Right ventricle myocardium inferior (tissue), 1 donor: ENCODE measurements around the gene CYP2C9. TPM values are rescaled to one million over a fixed set of nuclear protein-coding genes. Genes with fewer than 3 reads are reported as not detected.
"Not testable (repeated sequence)": the region's sequence is repeated elsewhere in the genome, so short reads cannot be mapped to it uniquely, and the experiment has no call there.

Experiments used
- ATAC-seq: fragments of 200-7000 bp; cut with Tn5 transposase; one replicate; pipeline ENCODE4 v1.9.1; 2020; ENCODE audit warnings: mild to moderate bottlenecking, moderate library complexity
- DNase-seq: peaks from one replicate; pipeline ENCODE4 v3.0.0; 2021; ENCODE audit errors: missing footprints
- intact Hi-C: fragments of 100-400 bp; cut with DNase I; formaldehyde crosslinking; loops from one replicate; pipeline ENCODE4 v1.11.0; 2022
- long read RNA-seq: library from polyadenylated mRNA; unstranded; transcript quantifications from one replicate; pipeline ENCODE4 v2.0.0, GENCODE V29; 2021
- total RNA-seq: library from RNA; stranded (reverse); fragmentation: NEBNext Ultra II Directional; extraction: Animal tissue kit (Norgen Biotek cat#: 25700); gene quantifications from one replicate; pipeline ENCODE4 v1.2.1, GENCODE V29; 2021
- donor health status: DM: no; HTN: yes; CAD: no; lungs with severe emphysema.

Gene CYP2C9
- total RNA-seq, result not detected
- long read RNA-seq, result 0 reads

DNA sequence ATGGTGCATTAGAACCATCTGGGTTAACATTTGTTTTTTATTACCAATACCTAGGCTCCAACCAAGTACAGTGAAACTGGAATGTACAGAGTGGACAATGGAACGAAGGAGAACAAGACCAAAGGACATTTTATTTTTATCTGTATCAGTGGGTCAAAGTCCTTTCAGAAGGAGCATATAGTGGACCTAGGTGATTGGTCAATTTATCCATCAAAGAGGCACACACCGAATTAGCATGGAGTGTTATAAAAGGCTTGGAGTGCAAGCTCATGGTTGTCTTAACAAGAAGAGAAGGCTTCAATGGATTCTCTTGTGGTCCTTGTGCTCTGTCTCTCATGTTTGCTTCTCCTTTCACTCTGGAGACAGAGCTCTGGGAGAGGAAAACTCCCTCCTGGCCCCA is at the start of gene CYP2C9:
TSS of gene CYP2C9 (plus strand) at position 276 of the 400 bp plus-strand sequence. CDS start at position 301, 25 bp downstream.
- intact Hi-C loops, result no loop called here
- no peak for ATAC-seq
- DNase-seq, result no peak

DNA sequence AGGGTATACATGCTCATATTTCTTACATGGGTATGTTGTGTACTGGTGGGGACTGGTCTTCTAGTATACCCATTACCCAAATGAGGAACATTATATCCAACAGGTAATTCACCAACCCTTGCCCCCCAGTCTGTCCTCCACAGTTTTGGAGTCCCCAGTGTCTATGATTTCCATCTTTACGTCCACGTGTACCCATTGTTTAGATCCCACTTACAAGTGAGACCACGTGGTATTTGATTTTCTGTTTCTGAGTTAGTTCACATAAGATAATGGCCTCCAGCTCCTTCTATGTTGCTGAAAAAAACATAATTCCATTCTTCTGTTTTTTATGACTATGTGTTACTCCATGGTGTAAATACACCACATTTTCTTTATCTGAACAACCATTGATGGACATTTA is 49.3 kb upstream of the CYP2C9 start:
- intact Hi-C loops, result no loop called here
- DNase-seq, result no peak
- ATAC-seq, result no peak

DNA sequence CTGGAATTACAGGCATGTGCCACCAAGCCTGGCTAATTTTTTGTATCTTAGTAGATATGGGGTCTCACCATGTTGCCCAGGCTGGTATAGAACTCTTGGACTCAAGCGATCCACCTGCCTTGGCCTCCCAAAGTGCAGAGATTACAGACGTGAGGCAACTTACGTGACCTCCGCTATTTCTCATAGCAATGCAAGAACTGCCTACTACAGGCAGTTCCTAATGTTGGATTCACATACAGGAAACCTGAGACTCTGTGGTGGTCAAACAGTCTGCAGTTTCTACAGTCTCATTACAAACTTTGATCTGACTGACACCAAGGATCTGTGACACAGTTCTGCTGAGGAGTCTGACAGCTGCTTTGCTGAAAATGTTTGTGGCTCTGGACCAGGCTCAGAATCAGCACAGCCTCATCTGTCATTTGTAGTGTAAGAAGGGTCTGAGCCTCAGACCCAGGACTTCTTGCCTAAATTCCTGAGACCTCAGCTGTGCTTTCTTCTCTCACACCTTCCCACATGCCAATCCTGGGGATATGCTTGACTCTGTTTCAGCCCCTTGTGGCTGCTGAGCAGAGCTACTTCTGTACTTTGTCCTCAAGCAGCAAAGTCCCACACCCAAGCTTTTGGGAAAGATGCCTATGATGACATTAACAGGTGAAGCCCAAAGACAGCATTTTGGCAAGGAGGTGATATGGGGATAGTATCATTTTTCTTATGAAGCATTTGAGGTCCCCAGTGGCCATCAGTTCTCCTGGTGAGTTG is 48.0 kb upstream of the CYP2C9 start:
- no peak for DNase-seq
- intact Hi-C loops, result no loop called here
- ATAC-seq, result no peak

DNA sequence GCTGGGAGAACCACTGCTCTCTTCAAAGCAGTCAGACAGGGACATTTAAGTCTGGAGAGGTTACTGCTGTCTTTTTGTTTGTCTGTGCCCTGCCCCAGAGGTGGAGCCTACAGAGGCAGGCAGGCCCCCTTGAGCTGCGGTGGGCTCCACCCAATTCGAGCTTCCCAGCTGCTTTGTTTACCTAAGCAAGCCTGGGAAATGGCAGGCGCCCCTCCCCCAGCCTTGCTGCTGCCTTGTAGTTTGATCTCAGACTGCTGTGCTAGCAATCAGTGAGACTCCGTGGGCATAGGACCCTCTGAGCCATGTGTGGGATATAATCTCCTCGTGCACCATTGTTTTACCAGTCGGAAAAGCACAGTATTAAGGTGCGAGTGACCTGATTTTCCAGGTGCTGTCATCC is 40.0 kb upstream of the CYP2C9 start:
- DNase-seq, ATAC-seq, intact Hi-C loops: not testable (repeated sequence)

DNA sequence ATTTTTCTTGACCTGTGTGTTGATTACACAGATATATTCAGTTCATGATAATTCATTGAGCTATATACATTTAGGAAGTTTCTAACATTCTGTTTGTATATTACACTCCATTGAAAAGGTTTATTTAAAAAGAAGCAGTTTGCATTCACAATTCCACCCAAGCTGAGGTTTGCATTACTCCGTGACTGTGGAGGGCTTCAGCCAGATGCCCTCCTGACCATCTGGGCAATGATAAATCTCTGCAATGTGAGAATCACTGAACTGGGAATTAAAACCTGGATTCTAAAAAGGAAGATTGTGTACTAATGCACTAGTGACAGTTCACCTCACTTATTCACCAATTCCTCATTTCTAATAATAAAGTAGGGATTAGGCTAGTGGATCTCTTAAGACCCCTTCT is 36.4 kb upstream of the CYP2C9 start:
- intact Hi-C loops, result no loop called here
- no peak for DNase-seq
- ATAC-seq, result no peak

DNA sequence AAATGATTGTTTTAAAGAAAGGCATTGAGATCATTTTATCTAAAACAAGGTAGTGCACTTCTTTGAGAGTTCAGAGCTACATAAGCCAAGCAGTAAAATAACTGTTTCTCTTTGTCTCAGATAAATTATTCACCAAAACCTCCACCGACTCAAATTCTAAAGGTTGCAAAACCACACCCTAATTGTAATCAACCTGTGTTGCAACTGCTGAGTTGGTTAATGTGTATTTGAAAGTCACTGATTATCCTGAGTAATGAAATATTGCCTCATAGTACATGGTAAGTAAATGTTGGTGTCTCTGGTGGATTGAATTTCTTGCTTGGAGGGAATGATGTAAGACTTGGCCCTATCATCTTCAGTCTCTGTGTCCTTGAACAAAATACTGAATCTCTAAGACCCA is 35.9 kb upstream of the CYP2C9 start:
- DNase-seq (no peak), ATAC-seq (no peak)
- intact Hi-C loops, result no loop called here

DNA sequence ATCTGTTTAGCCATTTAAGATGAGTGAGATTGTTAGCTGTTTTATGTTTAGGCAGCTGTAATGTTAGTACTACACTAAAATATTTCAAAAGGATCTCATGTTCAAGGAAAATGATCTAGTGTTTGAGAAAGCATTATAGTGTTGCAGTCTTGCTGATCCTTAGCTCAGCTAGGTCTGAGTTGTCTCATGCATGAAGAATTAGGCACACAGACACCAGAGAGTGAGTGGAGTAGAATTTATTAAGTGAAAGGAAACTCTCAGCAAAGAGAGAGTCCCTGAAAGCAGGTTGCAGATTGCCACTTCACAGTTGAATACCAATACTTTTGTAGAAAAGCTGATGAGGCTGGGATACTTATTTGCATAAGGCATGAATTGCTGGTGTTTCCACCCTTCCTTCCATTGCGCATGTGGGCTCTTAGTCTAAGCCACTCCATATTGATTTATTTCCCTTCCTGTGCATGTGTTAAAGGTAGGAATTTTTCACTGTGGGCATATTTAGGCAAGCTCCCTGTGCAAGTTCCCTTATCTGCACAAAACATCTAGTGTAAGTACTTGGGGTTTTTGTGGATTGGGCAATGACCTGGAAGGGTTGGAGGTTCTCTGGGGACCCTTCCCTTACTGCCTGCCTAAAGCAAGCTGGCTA is 33.8 kb upstream of the CYP2C9 start:
- intact Hi-C loops, ATAC-seq: not testable (repeated sequence)

DNA sequence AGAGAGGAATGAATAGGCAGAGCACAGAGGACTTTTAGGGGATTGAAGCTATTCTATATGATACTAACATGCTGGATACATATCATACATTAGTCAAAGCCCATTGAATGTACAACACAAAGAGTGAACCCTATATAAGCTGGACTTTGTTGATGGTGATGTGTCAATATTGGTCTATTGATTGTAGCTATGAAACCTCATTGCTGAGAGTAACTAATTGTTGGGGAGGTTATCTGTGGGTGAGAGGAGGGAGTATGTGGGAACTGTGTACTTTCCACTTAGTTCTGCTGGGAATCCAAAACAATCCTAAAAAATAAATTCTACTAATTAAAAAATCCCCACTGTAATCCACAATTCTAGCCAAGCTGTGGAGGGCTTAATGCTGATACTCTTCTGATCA is 22.0 kb upstream of the CYP2C9 start:
- intact Hi-C loops, result no loop called here
- DNase-seq (no peak), ATAC-seq (no peak)

More for the DNA sequence above, 33.8 kb upstream of the CYP2C9 start:
- DNase-seq, result not testable (repeated sequence)

DNA sequence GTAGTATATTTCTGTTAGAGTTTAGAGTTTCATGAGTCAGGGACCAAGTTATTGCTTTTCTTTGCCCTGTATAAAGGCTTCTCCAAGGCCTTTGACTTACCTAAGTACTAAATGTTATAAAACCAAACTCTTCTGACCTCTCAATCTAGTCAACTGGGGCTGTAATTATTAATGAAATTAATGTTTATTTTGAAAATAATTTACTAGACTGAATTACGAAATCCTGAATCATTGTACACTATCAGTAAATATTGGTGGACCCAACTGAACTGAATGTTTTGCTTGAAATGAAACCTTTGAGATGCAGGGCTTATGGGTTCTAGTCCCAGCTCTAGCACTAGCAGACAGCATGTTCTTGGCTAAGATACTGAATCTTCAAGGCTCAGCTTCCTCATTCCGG is 1.7 kb upstream of the CYP2C9 start:
- intact Hi-C loops, result no loop called here
- DNase-seq, result no peak
- no peak for ATAC-seq

DNA sequence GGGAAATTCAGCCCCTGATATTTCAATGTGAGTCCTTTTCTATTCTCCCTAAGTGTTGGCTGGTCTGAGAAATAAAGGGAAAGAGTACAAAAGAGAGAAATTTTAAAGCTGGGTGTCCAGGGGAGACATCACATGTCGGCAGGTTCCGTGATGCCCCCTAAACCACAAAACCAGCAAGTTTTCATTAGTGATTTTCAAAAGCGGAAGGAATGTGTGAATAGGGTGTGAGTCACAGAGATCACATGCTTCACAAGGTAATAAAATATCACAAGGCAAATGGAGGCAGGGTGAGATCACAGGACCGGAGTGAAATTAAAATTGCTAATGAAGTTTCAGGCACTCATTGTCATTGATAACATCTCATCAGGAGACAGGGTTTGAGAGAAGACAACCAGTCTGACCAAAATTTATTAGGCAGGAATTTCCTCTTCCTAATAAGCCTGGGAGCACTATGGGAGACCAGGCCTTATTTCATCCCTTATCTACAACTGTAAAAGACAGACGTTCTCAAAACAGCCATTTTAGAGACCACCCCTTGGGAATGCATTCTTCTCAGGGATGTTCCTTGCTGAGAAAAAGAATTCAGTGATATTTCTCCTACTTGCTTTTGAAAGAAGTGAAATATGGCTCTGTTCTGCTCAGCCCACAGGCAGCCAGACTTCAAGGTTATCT is 5.1 kb downstream of the CYP2C9 start:
- ATAC-seq, DNase-seq, intact Hi-C loops: not testable (repeated sequence)

DNA sequence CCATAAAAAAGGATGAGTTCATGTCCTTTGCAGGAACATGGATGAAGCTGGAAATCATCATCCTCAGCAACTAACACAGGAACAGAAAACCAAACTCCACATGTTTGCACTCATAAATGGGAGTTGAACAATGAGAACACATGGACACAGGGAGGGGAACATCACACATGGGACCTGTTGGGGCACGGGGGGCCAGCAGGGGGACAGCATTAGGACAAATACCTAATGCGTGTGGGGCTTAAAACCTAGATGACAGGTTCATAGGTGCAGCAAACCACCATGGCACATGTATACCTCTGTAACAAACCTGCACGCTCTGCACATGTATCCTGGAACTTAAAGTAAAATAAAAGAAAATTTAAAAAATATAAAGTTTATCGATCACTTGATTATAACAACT is 7.7 kb downstream of the CYP2C9 start:
- ATAC-seq, intact Hi-C loops, DNase-seq: not testable (repeated sequence)

DNA sequence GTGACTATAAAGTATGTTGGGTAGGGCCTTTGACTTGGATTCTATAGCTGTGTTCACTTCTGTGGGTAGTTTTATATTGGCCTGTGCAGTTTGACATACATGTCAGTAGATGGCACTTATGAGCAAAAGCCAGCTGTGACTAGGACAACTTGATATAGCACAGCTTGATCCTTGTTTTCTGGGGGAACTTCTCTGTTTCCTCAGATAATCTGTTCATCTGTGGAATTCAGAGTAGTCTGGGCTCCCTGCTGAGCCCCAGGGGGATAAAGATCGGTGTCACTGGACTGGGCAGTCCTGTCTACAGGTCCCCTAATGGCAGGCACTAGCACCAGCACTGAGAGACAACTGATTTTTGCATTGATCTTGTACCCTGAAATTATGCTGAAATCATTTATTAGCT is 25.4 kb downstream of the CYP2C9 start:
- no peak for ATAC-seq
- DNase-seq, result no peak
- intact Hi-C loops, result no loop called here

DNA sequence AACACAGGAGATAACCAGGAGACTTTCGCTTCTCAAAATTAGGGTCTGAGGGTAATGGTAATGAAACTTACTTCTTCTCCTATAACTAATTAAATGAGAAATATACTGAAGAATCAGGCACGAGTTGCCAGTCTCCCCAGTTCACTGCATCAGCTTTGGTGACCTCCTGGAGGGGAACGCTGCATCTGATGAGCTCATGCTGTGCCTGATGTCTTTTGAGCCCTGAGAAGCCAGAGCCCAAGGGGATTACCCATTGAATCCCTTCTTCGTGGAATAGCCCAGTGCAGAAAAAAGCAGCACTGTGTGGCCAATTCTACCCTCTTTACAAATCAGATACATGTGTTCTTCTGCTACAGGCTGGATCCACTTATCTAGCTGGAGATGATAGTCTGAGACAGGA is 45.1 kb downstream of the CYP2C9 start:
- no peak for ATAC-seq
- no peak for DNase-seq
- intact Hi-C loops, result no loop called here

DNA sequence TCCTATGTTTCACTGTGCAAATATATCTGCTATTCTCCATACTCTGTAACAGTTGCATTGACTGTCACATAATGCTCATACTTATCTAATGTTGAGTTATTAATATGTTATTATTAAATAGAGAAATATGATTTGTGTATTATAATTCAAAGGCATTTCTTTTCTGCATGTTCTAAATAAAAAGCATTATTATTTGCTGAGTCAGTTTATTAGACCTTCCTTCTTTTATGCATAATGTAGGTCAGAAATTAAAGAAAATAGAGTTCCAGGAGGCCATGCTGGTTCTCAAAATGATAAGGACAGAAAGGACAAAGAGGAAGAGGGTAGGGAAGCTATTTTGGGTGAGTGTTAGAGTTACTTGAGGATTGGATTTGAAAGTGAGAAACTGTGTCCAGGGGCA is 50.7 kb downstream of the CYP2C9 start:
- intact Hi-C loops, result no loop called here
- no peak for DNase-seq
- no peak for ATAC-seq

DNA sequence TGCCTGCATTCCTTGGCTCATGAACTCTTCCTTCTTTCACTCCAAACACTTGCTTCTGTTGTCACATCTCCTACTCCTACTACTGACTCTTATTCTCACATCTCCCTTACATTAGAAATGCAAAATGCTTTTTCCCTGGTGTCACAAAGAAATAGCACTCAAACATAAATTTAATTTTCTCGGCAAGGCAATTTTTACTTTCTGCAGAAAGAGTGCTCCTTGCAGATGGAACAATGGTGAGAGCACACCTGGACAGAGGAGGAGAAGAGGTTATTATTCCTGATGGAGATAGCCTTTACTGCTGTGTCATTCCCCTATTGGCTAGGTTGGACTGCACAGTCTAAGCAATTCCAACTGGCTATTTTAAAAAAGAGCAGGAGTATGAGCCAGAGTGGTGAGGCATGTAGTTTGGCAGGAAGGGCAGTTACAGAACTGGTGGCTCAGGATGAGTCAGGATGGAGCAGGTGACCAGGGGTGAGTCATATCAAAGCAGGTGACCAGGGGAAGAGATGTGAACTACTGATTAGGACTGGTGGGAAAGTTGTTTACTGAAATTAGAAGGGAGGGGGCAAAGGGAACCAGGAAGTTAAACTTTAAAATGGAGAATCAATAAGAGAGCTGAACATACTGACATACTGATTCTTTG is 52.9 kb downstream of the CYP2C9 start:
- intact Hi-C loops, result no loop called here
- ATAC-seq (no peak), DNase-seq (no peak)

DNA sequence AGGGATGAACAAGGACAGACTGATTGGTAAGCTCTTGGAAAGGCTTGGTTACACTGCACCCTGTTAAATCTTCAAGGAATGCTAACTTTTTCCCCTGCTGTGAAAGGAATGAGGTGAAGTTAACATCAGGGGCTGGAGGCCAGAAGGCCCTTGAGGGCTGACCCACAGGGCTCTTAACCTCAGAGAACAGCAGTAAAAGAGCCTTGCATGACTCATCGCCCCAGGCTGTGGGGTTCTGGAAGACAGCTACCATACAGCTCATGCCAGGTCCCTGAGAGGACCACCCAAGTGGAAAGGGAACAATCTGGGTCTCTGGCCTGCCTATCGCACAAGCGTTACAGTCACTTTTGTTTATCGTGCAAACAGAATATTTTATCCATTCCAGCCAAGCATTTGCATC is 54.4 kb downstream of the CYP2C9 start:
- no peak for DNase-seq
- intact Hi-C loops, result no loop called here
- ATAC-seq, result no peak

DNA sequence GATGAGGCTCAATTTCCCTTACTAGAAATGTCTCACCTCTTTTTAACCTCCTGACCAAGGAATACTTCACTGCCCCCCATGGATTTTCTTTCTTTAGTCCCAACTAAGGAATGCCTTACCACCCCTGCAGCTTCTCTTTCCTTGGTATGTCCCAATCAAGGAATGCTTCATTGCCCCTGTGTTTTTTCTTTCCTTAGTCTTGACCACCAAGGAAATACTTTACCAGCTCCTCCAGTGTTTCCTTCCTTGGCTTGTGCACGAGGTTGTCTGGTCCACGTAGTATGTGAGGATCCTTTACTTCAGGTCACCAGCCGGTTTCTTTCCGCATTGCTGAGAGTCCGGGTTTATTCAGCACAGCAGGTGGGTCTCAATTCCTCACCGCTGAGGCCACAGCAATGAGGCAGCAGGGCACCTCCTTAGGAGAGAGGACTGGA is 59.3 kb downstream of the CYP2C9 start:
- intact Hi-C loops, result no loop called here
- ATAC-seq (no peak), DNase-seq (peak; percentile 43)

DNA sequence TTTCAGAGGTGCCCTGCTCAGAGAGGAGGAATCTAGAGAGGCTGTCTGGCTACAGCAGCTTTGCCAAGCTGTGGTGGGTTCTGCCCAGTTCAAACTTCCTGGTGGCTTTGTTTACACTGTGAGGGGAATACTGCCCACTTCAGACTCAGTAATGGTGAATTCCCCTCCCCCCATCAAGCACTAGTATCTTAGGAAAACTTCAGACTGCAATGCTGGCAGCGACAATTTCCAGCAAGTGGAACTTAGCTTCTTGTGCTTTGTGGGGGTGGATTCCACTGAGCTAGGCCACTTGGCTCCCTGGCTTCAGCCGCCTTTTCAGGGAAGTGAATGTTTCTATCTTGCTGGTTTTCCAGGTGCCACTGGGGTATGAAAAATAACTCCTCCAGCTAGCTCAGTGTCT is 88.0 kb downstream of the CYP2C9 start:
- ATAC-seq, result no peak
- DNase-seq, result no peak
- intact Hi-C loops, result no loop called here

DNA sequence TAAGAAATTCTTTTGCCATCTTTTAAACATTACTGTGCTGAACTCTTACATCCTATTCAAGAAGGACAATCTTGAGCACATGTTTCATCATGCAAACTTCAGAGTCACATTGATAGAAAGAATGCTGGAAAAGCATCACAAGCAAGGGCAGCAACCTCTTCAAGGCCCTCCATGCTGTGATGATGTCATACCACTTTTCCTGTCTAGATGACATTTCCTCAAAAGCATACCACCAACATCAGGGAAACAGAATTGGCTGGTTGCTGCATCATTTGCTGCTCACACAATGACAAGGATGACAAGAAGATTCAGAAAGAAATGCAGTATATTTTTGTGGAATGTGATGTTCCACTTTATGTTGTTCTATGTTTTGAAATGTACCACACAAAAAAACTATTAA is 93.2 kb downstream of the CYP2C9 start:
- ATAC-seq, result no peak
- no peak for DNase-seq
- intact Hi-C loops, result no loop called here
